AG04450 (cell line): ENCODE measurements around the gene IFIT5. TPM values are rescaled to one million over a fixed set of nuclear protein-coding genes. Genes with fewer than 3 reads are reported as not detected.

ENCODE experiments used
- CTCF ChIA-PET: fragments of 300-600, 350-600 bp; formaldehyde crosslinking; extraction: SDS; loops from one replicate; lab custom pipeline; 2022; ENCODE audit warnings: antibody characterized with exemption, inconsistent platforms; lab: Charles Lee
- POLR2A ChIA-PET: fragments of 350-600 bp; formaldehyde crosslinking; extraction: SDS; loops from one replicate; lab custom pipeline; 2021; ENCODE audit warnings: antibody characterized with exemption, inconsistent platforms; lab: Yijun Ruan, JAX
- DNase-seq: peaks from one replicate; pipeline ENCODE4 v3.0.0-alpha.2; 2011; ENCODE audit warnings: low read depth, low spot score
- H3K27ac ChIP-seq: one replicate; pipeline ENCODE4 v1.5.1; 2012; ENCODE audit warnings: low read depth, low read length, control low read depth
- H3K27me3 ChIP-seq: one replicate; pipeline ENCODE4 v1.6.0; 2012; ENCODE audit warnings: low read length; ENCODE audit not compliant: control insufficient read depth, insufficient read depth
- H3K4me3 ChIP-seq: 2 replicates; pipeline ENCODE4 v1.5.1; 2011; ENCODE audit warnings: mild to moderate bottlenecking, low read depth, low read length, control low read depth
- H3K9me3 ChIP-seq: 2 replicates; pipeline ENCODE4 v1.5.1; 2012; ENCODE audit warnings: low read length; ENCODE audit not compliant: control insufficient read depth, insufficient read depth
- polyA plus RNA-seq: library from polyadenylated mRNA; depleted of rRNA; stranded (reverse); fragments of >200 nt; gene quantifications from 2 replicates; pipeline ENCODE4 v1.2.3, GENCODE V29; 2011
- TF ChIP-seq, protein P1 (sequence below): IDR thresholded peaks from 2 replicates; pipeline ENCODE4 v1.5.1; 2011; ENCODE audit warnings: low read depth, low read length, control low read depth, inconsistent platforms

IFIT5 gene
- polyA plus RNA-seq, 1 experiment = 14.9 TPM

DNA sequence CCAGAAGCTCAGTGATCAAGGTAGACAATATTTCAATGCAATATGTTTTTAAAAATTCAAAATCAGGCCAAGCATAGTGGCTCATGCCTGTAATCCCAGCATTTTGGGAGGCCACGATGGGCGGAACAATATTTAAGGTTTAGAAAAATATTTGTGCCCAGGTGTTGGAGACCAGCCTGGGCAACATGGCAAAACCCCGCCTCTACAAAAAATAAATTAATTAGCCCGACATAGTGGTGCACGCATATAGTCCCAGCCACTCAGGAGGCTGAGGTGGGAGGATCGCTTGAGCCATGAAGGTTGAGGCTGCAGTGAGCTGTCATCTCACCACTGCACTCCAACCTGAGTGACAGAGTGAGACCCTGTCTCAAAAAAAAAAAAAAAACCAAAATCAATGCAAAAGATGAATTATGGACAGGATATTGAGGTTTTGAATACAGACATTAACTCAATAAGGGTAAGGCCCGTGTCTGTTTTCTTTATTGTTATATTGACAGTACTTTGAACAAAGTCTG, 913 bp upstream of the IFIT5 start:
- H3K27ac ChIP-seq = no peak overlapping the region
- peaks cover 3% of the 10 kb centered on the region for H3K9me3 ChIP-seq
- H3K4me3 ChIP-seq = peak overlapping the region; percentile 76
- TF ChIP-seq, protein P1, sequence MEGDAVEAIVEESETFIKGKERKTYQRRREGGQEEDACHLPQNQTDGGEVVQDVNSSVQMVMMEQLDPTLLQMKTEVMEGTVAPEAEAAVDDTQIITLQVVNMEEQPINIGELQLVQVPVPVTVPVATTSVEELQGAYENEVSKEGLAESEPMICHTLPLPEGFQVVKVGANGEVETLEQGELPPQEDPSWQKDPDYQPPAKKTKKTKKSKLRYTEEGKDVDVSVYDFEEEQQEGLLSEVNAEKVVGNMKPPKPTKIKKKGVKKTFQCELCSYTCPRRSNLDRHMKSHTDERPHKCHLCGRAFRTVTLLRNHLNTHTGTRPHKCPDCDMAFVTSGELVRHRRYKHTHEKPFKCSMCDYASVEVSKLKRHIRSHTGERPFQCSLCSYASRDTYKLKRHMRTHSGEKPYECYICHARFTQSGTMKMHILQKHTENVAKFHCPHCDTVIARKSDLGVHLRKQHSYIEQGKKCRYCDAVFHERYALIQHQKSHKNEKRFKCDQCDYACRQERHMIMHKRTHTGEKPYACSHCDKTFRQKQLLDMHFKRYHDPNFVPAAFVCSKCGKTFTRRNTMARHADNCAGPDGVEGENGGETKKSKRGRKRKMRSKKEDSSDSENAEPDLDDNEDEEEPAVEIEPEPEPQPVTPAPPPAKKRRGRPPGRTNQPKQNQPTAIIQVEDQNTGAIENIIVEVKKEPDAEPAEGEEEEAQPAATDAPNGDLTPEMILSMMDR = no peak
- DNase-seq = no peak
- ChIA-PET CTCF (interaction anchor here (0.6 to 1.5 kb wide), 4 partner anchors 44 to 314 kb away, joined by 4 to 7 read pairs (median 4); no protein-coding TSS in a partner anchor), POLR2A (interaction anchor here (1.0 to 1.3 kb wide), 2 partner anchors 20 to 21 kb away, joined by 3 to 6 read pairs; no protein-coding TSS in a partner anchor)
- H3K27me3 ChIP-seq = no peaks in the 10 kb centered on the region

DNA sequence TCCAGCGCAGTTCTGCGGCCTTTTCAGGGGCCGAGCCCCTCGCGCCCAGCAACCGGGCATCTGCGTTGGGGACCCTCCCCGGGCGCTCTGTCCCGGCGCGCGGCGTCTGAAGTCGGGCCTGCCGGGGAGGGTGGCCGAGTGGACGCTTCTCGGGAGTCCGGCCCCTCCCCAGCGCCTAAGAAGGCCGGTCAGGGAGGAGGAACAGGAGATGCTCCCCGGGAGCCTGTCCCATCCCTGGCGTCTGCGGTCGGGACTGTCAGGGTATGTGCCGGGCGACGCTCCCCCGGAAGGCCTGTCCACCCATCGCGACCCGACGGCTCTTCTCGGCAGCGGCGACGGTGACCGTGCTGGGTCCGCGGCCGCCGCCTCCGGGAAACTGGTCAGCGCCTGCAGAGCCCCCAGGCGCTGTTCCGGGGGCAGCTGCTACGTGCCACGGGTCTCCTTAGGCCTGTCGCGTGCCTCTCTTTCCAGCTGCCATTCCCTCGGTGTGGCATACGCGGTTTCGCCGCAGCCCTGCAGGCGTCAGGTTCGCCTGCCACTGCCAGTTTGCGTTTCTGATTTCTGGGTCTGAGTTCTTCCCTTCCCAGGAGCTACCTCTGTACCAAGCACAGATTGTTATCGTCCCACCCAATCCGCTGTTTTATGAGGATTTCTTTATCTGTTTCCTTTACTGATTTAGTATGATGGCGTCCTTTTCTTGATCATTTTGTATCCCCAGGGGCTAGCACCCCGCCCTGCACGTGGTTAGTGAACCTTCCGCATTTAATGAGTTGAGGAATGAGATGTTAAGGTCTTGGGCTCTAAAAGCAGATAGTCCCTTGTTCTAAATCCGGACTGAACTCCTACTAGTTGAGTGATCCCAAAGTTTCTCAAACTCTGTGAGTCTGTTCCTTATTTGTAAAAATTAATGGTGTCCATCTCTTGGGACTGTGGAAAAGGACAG, 782 bp downstream of the IFIT5 start:
- ChIA-PET CTCF (interaction anchor here (0.5 to 2.0 kb wide), 3 partner anchors 42 to 197 kb away, joined by 4 to 7 read pairs (median 7); no protein-coding TSS in a partner anchor), POLR2A (interaction anchor here (1.0 to 1.3 kb wide), 2 partner anchors 22 to 87 kb away, joined by 3 to 6 read pairs; partner anchors contain the start of gene IFIT3)
- peaks cover 3% of the 10 kb centered on the region for H3K9me3 ChIP-seq
- no peaks in the 10 kb centered on the region for H3K27me3 ChIP-seq
- H3K27ac ChIP-seq = peak overlapping the region; percentile 85
- H3K4me3 ChIP-seq = peak overlapping the region; percentile 76
- TF ChIP-seq, protein P1 = no peak
- DNase-seq = no peak

DNA sequence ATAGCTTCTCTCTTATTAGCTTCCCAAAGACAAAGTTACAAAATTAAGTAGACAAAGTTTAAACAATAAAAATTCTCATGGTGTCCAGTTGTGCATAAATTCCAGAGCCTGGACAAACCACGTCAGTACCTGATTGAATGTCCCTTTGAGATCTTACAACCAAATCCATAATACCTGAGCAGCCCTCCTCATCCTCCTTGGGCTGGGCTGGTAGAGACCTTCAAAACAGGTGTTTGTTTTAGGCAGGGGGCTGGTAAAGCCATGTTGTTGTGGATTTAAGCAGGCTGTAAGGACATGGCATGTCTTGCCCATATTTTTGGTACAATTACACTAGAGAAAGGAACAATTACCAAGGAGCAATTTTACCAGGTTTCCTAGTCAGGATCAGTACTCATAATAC, 2.1 kb downstream of the IFIT5 start:
- H3K4me3 ChIP-seq = no peak overlapping the region
- DNase-seq = no peak
- TF ChIP-seq, protein P1 = no peak
- H3K9me3 ChIP-seq = peaks cover 3% of the 10 kb centered on the region
- POLR2A ChIA-PET = interaction anchor here (0.6 kb wide), 1 partner anchor 24 kb away, joined by 3 read pairs; the partner anchor contains the start of gene IFIT1
- CTCF ChIA-PET = interaction anchor here (0.6 kb wide), 2 partner anchors 48 to 298 kb away, joined by 3 read pairs; no protein-coding TSS in a partner anchor
- H3K27me3 ChIP-seq = no peaks in the 10 kb centered on the region
- no peak overlapping the region for H3K27ac ChIP-seq

DNA sequence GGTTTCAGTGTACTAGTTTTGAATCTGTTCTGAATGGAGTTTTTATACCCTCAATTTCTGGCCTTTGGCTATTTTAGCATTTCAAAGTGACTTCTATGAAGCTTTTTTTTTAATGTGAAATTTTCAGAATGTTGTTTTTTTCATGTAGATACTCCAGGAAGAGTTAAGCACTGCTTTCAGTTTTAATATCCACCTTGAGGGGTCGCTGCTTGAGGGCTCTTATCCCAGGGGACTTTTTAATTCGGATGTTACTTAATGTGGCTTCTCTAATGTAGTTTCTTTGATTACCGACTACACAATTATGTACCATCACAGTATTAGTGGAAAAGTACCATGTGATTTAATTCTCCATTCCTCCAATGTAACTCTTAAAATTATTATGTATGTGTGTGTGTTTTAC, 5.2 kb downstream of the IFIT5 start:
- CTCF ChIA-PET = interaction anchor here (0.6 to 2.4 kb wide), 11 partner anchors 9 to 224 kb away, joined by 3 to 12 read pairs (median 4); no protein-coding TSS in a partner anchor
- DNase-seq = no peak
- no peak overlapping the region for H3K27ac ChIP-seq
- TF ChIP-seq, protein P1 = peak; percentile 63
- H3K27me3 ChIP-seq = no peaks in the 10 kb centered on the region
- no peaks in the 10 kb centered on the region for H3K9me3 ChIP-seq
- POLR2A ChIA-PET = no interaction called here
- no peak overlapping the region for H3K4me3 ChIP-seq
